ENCODE results near the gene C1QTNF1.

DNA sequence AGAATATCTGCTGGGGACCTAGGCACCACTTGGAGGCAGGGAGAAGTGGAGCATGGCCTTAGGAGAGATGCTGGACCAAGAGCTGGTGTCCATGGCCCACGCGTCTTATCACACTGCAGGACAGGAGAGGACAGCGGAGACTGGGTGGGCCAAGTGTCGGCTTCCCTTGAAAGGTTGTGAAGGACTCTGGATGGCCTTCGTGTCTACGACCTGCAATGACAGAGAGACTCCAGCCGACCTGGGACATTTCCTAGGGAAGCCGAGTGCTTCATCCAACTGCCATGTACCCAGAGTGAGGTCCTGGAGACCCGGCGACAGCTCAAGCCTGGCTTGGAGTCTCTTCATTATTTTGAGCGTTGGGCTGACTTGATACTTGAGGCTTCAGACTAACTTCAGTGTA lies 20.5 kb downstream of the C1QTNF1 start:
- TF ChIP-seq POLR2AphosphoS5 (IDR thresholded peaks at IDR 0.05), result no peak
- TF ChIP-seq, protein P1, sequence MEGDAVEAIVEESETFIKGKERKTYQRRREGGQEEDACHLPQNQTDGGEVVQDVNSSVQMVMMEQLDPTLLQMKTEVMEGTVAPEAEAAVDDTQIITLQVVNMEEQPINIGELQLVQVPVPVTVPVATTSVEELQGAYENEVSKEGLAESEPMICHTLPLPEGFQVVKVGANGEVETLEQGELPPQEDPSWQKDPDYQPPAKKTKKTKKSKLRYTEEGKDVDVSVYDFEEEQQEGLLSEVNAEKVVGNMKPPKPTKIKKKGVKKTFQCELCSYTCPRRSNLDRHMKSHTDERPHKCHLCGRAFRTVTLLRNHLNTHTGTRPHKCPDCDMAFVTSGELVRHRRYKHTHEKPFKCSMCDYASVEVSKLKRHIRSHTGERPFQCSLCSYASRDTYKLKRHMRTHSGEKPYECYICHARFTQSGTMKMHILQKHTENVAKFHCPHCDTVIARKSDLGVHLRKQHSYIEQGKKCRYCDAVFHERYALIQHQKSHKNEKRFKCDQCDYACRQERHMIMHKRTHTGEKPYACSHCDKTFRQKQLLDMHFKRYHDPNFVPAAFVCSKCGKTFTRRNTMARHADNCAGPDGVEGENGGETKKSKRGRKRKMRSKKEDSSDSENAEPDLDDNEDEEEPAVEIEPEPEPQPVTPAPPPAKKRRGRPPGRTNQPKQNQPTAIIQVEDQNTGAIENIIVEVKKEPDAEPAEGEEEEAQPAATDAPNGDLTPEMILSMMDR (IDR thresholded peaks at IDR 0.05), result no peak
